Inferior parietal cortex (tissue), 1 donor: Measurements from ENCODE around the gene NUDT10.
"Not testable (repeated sequence)": the region's sequence is repeated elsewhere in the genome, so short reads cannot be mapped to it uniquely, and the experiment has no call there.

ENCODE experiments used
- DNase-seq: peaks from one replicate; pipeline ENCODE4 v3.0.0-alpha.2; 2016; ENCODE audit errors: extremely low spot score

NUDT10 gene

DNA sequence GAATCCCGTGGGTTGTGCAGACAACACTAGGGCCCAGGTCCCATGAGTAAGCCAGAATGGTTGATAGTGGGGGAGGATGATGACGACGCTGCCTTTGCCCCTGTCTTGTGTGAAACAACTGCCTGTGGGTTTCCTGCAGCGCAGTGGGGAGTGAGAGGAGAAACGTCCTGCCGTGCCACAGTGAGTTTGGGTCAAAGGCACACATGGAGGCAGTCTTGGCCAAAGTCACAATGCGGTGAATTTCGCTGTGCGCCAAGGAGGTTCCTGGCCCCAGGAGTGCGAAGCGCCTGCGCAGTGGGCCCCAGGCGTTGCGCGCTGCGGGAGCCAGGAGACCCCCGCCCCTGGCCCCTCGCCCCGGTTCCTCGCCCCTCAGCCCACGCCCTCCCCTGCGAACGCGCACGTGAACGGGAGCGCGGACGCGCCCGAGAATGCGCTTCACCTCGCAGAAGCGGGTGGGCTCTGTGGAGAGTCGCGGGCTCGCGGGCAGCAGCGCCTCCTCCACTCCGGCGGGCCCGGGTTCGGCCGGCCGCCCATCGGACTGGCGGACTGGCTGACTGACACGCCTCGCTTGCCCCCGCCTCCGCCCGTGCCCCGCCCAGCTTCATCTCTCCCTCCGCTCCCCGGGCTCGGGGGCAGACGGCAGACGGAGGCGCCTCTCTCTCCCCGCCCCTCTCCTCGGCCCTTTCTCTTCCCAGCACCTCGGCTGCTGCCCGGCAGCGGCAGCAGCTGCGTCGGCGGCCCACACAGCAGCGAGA, at the start of gene NUDT10:
NUDT10 (plus strand) TSS at position 635 of the 755 bp plus-strand sequence. CDS start 144 bp downstream, outside the sequence.
- peak; percentile 2 for DNase-seq

DNA sequence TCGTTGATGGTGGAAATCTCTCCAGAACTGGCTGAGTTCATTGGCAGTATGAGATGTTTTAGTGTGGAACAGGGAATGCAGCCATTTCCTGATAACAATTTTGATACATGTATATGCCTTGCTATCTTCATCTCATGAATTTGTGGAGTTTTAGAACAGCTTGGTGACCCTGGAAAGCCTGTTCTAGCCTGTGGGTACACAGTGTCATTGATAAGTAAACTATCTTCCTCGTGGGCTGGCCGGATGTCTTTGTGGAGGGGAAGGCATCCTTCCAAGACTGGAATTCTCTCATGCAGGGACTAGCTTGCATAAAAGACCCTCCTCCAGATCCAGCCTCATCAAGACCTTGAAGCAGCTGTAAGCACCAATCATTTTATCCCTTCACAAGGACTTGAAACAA, 40.2 kb upstream of the NUDT10 start:
- DNase-seq: no peak

DNA sequence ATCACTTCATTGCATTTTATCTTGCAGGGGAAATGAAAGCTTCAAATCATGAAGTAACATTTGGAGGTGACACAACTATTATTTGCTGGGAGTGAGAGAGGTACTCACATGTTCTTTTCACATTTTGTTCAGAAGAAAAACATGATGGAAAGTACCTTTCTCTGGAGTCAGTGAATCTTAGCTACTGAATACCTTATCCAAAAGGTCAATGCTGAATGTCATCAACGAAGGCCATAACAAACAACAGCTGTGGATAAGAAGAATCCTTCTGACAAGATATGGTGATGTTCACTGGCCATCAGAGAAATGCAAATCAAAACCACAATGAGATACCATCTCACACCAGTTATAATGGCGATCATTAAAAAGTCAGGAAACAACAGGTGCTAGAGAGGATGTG, 36.5 kb upstream of the NUDT10 start:
- DNase-seq: no peak

DNA sequence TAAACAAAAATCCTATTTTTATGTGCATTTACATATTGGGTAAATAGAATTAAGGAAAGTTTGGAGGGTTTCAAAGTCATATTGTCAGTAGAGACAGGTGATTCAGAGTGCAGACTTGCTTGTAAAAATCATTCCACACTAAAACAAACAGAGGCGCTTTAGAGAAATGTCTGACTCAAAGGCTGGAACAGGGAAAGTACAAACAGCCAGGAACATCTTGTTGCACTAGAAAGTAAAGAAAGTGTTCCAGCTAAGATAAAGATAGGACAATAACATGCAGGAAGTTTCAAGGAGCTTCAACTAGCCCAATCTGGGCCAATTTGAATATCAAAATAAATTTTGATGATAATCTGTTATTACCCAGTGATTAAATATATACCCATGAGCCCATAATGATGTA, 16.4 kb upstream of the NUDT10 start:
- DNase-seq: no peak

DNA sequence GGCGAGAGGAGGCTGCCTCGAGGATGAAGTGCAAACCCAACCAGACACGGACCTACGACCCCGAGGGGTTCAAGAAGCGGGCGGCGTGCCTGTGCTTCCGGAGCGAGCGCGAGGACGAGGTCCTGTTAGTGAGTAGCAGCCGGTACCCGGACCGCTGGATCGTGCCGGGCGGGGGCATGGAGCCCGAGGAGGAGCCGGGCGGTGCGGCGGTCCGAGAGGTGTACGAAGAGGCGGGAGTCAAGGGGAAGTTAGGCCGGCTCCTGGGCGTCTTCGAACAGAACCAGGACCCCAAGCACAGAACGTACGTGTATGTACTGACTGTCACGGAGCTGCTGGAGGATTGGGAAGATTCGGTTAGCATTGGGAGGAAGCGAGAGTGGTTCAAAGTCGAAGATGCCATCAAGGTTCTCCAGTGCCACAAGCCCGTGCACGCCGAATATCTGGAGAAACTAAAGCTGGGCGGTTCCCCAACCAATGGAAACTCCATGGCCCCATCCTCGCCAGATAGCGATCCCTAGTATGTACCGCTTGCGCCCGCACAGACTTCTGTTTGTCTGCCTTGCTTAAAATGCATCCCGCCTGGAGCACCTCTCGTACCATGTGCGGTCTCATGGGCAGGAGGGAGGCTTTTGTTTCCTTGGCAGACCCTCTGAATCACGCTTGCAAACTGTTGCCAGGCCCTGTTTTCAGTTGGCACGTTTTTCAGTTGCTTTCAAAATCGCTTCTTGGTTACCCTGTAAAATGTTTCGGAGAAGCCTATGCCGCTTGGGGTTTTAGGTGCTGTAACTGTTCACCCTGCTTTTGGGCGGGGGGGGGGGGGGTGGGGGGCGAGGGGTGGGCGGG, 542 bp downstream of the NUDT10 start:
- not testable (repeated sequence) for DNase-seq

DNA sequence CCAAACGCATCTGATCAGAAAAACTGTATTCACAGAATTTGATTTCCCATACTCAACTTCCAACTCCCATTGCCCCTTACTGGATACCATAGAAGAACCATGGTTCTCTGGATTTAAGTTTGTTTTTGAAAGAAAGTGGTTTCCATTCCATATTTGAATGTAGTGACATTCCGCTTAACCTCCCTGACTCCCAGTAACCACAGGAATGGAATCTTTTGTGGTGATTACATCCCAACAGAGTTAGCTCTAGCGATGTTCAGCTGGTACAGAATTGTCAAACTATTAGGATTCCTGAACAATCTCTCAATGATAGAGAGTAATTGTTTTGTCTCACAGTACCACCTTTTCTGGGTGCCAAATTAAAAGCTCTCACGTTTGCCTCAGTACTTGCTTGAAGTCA, 1.7 kb downstream of the NUDT10 start:
- no peak for DNase-seq

DNA sequence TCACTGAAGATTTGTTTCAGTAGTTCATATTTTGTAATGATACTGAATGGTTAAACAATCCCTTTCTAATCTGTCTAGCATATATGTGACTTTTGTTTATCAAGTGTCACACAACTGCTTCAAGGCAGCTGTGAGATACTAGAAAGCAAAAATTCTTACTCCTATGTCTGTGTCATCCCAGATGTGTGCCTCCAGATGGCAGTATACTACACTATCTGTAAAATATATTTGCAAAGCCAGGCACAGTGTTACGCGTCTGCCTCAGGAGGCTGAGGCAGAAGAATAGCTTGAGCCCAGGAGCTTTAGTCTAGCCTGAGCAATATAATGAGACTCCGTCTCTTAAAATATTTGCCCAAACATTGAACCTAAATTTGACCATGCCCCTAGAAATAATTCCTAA, 4.0 kb downstream of the NUDT10 start:
- DNase-seq: peak; percentile 42

DNA sequence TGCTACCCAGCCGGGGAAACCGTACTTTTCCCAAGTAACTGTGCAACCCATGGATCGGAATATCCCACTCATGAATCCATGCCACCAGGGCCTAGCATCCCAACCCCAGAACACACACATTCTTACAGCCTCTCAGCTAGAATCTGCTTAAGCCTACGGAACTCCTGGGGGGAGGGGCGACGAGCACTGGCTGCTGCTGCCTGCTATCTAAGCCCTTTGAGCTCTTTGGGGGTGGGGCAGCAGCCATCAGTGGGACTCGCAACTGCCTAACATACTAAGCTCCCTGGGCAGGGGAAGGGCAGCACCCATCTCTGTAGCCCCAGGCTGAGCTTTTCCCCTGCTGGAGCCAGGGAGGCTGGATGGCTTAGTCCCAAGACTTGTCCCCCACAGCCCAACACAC, 28.6 kb downstream of the NUDT10 start:
- no peak for DNase-seq

DNA sequence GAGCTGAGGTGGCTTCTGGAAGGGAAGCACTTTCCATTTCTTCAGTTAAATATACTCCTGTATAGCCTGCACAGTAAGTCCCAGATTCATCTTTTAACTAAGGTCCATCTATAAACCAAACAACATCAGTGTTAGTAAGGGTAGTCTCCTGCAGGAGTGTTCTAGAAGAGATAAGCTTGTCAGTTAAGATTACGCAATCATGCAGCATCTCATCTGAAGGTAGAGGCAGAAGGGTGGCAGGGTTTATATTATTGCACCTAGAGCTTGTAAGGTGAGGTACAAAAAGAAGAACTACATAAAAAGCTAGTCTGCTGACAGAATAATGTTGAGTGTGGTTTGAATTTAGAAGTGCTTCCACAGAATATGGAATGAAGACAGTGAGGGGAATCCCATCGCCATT, 44.0 kb downstream of the NUDT10 start:
- DNase-seq: no peak
